Measurements from ENCODE around the gene ISG20.

GRCh38 chr15:88702983-88703382 is 64.2 kb downstream of the ISG20 start:
- TF ChIP-seq CTCF (conservative IDR thresholded peaks at IDR 0.05; ENCODE audit: low read depth, low read length): no peak
- TF ChIP-seq EZH2 (IDR thresholded peaks at IDR 0.05; ENCODE audit: borderline replicate concordance, low read depth, low read length, poor library complexity, severe bottlenecking): no peak
